Right lung (tissue), 5 donors: ENCODE data around the gene PNP. TPM values are rescaled to one million over a fixed set of nuclear protein-coding genes. Genes with fewer than 3 reads are reported as not detected.
A peak's percentile ranks its signal among the peaks of the same experiment; 100 is the strongest.
"Not testable (repeated sequence)": the region's sequence is repeated elsewhere in the genome, so short reads cannot be mapped to it uniquely, and the experiment has no call there.

Experiments
- DNase-seq, 2 donors: peaks; one replicate each; pipeline ENCODE4 v3.0.0-alpha.2; 2013
- polyA plus RNA-seq, 5 donors: library from polyadenylated mRNA; unstranded; fragments of 120-200 nt; gene quantifications; one replicate each; pipeline versions ENCODE4 v1.2.1 to v1.2.3, GENCODE V29; 2013; ENCODE audit warnings: inconsistent platforms in 1 of 5, low replicate concordance in 1 of 5; ENCODE audit not compliant: insufficient read length in 5 of 5, insufficient read depth in 1 of 5

The PNP gene
- polyA plus RNA-seq, 5 donors = 31.0 to 47.3 (median 36.0) TPM

DNA sequence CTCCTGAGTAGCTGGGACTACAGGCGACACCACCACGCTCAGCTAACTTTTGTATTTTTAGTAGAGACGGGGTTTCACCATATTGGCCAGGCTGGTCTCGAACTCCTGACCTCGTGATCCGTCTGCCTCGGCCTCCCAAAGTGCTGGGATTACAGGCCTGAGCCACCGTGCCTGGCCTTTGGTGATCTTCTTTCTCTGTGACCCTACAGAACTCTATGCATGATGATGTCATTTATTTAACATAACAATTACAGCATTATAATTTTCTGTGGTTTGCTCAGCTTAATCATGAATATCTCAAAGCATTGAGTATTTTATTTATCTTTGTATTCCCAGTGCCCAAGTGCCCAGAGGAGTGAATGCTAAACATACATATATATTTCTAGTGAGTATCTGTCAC is 16.4 kb upstream of the PNP start:
- not testable (repeated sequence) for DNase-seq

DNA sequence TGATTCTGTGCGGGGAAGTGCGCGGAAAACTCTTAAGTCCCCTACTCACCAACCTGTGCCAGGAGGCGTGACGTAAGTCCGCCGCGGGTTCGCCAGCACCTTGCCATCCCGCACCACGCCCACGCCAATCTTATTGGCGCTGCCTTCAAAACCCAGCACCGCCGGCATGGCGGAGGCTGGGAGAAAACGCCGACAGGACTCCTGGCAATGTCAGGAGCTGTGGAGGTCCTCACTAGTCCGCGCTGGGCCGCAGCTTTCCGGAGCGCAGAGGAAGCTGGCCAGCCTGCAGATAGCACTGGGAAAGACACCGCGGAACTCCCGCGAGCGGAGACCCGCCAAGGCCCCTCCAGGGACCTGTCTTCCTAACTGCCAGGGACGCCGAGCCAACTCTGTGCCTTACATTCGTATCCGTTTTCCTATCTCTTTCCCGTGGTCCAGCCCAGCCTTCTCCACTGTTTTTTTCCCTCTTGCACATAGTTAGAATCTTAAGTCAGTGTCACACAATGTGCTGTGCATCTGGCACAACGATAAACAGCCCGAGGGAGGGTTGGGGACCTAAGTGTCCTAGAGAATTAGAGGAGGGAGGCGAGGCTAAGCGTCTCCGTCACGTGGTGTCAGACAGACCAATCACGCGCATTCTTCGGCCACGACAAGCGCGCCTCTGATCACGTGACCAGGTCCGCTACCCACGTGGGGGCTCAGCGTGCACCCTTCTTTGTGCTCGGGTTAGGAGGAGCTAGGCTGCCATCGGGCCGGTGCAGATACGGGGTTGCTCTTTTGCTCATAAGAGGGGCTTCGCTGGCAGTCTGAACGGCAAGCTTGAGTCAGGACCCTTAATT is 14.5 kb upstream of the PNP start, which contains the start of the genes APEX1 and OSGEP:
TSS of gene APEX1 (plus strand) at position 711 of the 839 bp plus-strand sequence. CDS start 420 bp downstream, outside the sequence.
TSS of gene OSGEP (minus strand) at position 297 of the 839 bp plus-strand sequence. CDS start at position 168, 129 bp downstream.
- peak; percentile 98 to 99 for DNase-seq

DNA sequence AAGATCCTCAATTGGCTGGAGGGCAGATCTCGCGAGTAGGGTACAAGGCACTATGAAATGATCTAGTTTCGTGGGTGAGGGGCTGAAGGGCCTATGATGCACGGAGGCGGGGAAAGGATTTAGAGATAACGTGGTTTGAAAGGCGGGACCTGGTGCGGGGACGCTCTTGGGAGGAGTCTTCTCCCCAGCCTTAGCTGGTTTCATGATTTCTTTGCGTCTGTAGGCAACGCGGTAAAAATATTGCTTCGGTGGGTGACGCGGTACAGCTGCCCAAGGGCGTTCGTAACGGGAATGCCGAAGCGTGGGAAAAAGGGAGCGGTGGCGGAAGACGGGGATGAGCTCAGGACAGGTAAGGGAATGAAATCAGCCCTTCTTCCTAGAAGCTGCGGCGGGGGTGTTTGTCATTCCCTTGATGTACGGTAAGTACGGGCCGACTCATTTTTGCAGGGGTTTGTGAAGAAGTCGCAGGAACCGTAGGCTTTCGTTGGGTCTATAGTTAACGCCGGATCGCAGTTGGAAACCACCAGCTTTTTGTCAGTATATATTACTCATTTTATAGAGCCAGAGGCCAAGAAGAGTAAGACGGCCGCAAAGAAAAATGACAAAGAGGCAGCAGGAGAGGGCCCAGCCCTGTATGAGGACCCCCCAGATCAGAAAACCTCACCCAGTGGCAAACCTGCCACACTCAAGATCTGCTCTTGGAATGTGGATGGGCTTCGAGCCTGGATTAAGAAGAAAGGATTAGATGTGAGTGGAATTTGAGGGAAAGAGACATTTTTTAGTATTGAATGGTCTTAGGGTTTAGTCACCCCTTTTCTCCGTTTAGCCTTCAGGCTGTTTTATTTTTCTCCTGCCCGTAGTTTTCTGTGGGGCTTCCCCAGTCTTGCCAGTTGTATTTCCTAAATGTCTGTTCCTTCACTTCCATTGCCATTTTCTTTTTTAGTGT is 13.6 kb upstream of the PNP start:
- no peak for DNase-seq

DNA sequence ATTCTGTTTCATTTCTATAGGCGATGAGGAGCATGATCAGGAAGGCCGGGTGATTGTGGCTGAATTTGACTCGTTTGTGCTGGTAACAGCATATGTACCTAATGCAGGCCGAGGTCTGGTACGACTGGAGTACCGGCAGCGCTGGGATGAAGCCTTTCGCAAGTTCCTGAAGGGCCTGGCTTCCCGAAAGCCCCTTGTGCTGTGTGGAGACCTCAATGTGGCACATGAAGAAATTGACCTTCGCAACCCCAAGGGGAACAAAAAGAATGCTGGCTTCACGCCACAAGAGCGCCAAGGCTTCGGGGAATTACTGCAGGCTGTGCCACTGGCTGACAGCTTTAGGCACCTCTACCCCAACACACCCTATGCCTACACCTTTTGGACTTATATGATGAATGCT is 12.2 kb upstream of the PNP start:
- no peak for DNase-seq

DNA sequence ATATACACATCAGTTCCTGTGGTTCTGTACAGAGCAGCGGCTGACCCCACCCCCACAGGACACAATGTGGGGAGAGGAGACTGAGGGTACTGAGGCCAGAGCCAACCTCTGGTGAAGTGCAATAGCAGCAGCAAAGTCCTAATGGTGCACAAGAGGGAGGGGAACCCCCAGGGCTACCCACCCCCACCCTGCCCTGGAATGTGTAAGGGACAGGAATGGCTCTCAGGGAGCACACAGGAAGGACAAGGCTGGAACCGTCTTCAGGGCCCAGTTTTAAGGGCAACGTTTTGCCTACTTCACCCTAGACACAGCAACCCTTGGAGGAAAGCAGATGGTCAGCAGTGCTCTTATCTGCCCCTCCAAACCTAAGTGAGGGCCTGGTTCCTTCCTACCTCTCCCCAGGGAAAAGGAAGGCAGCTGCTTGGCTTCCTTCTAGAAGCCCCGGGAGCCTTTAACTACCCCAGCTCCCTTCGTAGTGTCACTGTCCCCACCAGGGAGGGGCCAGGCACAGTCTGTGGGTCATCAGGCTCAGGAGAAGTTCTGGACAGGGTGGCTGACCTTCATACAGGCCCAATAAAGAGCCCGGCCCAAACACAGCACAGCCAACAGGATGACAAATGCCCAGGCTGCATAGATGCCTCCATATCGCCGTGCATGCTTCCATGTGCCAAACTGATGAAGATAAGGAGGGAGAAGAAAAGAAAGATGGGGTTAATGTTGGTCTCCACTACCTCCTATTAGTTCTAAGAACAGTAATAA is 11.0 kb upstream of the PNP start:
- DNase-seq = no peak

DNA sequence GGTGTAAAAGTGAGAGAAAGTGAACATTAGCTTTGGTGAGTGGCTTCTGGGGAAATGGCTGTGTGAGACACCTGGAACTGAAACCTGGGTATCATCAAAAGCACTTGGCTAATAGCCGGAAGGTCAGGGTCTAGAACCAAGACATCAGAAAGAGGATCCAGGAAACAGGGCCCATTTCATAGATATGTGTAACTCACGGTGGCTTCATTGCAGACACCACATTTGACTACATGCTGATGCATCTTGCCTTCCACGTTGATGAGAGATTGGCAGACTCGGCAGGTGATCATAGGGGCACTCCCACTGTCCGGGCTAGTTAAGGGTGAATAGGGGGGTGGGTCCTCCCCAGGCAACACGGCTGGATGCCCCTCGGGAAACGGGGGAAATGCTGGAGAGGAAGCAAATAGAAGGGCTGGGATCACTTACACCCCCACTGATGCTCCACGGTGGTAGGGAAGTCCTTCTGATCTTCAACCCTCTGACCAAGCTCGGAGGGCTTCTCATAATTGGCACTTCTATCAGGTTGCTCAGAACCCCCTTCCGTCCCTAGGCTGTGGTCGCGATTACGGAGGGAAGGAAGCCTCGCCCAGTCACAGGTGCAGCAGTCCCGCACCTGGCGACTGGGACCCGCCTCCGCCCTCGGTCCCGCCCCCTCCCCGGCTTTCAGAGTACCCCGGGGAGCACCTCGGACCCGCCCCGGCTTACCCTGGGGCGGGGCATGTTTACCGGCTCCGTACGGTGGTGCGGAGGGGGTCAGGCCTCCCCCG is 8.6 kb upstream of the PNP start:
- no peak for DNase-seq

DNA sequence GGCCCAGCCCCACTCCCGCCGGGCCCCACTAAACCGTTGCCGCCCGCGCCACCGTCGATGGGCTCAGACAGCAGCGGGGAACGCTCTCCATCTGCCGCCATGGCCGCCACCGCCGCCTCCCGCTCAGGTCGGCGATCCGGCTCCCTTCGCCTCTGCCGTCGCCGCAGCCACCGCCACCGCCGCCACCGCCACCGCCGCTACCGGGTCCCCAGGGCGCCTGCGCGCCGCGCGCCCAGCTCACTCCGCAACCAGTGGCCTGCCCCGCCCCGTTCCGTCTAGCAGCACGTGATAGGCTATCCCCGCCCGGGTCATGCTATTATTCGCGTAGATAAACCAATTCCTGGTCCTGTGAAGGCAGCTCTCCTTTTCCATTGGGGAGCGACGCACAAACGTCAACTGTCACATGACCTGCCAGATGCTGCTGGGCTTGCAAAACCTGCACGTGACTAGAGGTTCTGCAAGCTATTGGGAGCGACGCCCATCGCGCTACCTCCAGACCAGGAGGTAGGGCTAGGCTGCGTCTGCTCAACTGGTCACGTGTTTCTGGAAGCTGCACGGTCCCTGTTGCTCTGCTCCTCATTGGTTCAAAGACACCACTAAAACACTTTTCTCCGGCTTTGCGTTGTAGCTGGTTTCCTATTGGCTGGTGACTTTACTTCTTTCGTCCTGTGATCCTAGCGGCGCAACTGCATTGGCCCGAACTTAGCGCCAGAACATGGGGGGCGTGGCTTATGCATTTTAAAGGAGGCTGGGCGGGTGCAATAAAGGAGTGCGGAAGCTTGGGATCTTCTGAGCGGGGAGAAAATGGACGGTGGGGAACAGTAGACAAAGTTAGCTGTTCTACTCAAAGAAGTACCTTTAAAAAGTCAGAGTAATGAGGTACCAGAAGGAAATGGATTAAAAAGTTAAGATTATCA is 7.7 kb upstream of the PNP start, which contains the start of gene PIP4P1:
TSS of gene PIP4P1 (minus strand) at position 210 of the 917 bp plus-strand sequence. CDS start at position 101, 109 bp downstream.
- peak; percentile 98 to 99 for DNase-seq

DNA sequence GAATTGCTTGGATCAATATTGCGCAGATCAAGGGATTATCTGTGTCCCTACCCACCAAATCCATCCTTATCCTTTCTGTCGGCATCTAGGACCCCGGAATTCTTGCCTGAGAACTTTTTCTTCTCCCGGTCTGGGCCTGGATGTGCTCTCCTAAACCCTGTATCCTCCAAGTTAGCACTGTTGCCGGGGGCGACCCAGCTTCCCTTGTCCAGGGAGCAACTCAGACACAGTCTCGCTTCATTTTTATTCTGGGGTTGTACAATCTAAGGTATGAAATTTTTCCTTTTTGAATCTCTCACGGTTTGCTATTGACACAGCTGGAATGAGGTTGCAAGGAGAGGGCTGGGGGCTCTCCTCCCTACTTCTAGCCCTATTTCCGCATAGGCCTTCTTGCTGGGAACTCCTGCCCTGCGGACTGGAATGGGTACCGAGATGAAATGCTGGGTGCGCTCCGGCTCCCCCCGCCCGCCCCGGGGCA is 403 bp upstream of the PNP start:
- DNase-seq = no peak

DNA sequence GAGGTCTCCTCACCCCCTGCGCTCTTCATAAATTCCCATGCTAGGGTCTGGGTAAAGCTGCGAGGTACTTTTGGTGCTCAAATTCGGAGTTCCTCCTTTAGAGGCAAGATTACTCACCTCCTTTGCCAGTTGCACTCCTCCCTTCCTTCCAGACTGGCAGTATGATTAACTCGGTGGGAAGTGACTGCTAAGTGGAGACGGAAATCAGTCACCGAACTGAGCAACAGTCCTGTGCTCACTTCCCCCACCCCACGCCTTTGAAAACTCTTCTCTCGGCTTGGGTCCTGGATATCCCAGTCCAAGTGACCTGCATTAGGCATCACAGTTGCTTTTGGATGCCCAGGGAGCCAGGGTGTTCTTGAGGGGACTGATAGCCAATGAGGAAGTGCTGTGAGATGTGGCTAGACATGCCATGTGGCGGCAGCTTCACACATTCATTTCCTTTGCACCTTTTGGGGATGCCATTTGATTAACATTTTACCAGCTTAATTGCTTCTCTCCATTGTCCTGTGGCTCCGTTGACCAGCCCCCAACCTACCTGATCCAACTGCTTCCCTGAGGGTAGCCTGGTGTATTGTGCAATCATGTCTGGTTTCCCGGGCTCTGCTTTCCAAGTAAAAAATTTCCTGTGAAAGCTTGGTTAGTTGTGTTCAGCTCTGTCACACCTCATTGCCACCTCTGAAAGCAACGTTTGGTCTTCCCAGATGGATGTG is 840 bp downstream of the PNP start:
- DNase-seq = peak in 1 of 2 donors; percentile 25

DNA sequence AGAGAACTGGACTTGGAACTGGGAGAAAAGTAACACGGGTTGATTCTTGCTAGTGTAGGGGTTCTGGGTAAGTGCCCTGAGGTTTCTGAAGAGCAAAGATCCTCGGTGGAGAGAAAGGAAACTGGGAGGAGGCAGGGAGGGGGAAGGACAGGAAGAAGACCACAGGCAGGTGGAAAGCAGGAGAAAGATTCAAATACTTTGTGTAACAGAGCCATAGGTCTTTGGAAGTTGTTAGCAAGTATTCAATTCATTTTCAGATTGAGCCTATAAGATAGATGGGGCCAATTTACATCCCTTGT is 1.3 kb downstream of the PNP start:
- no peak for DNase-seq

DNA sequence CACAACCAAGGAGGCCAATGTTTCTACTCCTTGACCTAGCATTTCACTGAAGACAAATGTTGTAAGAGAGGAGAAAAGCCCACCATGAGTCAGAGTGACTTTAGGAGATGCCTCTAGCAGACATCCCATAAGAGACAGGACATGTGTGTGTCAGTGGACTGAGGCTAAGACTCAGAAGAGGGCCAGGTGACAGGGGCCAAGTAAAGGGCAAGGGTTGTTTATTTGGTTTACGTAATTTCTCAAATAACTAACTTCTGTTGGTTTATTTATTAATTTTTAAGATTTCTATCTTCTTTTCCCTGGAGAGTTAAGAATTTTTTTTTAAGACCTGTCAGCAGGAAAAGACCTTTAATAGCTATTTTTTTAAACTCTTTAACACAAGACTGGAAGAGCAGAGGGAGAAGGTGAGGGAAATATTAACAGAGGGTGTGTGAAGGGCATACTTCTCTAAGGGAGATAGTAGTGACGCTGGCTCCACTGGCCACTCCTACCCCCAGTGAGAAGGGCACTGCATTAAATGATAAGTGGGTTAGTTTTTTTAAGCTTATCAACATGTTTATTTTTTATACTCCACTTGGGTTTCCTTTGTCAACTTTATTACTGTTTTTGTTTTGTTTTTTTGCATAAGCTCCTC is 3.4 kb downstream of the PNP start:
- no peak for DNase-seq

DNA sequence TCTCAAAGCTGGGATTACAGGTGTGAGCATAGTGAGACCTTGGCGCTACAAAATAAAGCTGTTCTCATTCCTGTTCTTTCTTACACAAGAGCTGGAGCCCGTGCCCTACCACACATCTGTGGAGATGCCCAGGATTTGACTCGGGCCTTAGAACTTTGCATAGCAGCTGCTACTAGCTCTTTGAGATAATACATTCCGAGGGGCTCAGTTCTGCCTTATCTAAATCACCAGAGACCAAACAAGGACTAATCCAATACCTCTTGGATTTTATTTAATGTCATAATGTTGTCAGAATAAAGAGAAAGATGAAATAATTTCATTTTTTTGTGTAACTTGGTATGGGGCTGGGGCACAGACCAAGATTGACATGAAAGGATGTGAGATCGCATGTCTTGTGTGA is 7.6 kb downstream of the PNP start:
- no peak for DNase-seq

DNA sequence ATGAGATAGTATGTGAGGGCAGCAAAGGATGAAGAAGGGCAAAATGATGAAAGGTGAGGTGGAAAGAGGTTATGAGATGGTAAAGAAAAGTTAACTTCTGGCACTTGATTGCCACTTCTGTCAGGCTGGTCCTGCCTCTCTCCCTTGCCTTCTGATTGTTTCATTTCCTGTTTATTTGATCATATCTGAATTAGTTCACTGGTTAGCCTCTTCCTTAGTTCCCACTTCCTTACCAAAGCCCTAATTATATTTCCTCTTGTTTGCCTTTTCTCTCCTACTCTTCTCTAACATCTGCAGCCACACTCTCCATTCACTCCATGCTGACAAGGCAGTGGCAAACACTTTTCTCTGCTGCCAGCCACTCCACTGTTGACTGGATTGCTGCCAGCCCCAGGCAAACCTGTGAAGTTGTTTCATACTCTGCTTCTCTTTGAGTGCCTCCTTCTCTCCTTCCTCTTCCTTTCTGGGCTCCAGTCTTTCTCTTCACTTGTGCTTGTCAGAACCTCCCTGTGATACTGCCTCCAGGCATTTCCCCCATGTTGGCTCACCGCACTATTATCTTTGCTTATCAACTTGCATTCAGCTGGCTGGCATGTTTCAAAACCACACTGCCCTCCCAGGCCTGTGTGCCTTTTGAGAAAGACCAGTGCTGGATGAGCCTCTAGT is 8.1 kb downstream of the PNP start:
- peak; percentile 34 to 39 for DNase-seq

DNA sequence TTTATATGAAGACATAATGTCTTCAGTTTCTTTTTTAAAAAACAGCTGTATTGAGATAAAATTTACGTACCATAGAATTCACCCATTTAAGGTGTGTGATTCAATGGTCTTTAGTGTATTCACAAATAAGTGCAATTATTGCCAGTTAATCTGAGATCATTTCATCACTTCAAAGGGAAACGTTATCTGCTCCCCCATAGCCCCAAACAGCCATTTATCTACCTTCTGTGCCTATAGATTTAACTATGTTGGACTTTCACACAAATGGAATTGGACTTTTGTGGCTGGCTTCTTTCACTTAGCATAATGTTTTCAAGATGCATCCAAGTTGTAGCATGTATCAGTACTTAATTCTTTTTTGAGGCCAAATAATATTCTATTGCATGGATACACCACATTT is 9.7 kb downstream of the PNP start:
- no peak for DNase-seq

DNA sequence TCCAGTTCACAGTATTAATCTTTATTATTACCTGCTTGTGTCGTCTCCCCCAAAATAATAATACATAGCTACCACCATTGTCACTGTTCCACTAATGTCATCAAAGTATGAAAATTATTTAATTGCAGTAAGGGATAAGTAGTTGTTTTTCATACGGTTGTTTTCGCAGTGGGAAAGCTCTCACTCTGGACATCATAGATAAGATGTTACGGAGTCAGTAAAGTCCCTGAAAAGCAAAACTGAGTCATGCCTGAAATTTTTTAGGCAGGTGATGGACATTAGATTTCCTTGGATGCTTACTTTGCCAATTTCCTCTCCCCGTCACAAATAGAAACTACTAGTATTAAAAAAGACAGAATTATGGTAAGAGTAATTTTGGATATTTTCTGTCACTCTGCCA is 13.2 kb downstream of the PNP start:
- no peak for DNase-seq

DNA sequence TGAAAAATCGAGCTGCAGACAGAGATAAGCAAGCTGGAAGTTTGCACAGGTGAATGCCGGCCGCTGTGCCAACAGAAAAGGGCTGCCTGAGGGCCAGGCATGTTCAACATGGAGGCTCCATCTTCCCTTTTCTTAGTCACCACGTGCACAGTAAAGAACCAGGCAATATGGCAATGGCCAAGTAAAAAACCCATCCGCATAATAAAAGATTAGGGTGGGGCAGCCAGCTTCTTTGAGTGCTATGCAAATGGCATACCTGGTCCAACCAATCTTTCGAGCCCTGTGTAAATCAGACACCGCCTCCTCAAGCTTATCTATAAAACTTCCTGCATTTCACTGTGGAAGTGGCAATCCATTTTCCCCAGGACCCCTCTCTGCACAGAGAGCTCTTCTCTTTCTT is 16.7 kb downstream of the PNP start:
- DNase-seq = no peak

DNA sequence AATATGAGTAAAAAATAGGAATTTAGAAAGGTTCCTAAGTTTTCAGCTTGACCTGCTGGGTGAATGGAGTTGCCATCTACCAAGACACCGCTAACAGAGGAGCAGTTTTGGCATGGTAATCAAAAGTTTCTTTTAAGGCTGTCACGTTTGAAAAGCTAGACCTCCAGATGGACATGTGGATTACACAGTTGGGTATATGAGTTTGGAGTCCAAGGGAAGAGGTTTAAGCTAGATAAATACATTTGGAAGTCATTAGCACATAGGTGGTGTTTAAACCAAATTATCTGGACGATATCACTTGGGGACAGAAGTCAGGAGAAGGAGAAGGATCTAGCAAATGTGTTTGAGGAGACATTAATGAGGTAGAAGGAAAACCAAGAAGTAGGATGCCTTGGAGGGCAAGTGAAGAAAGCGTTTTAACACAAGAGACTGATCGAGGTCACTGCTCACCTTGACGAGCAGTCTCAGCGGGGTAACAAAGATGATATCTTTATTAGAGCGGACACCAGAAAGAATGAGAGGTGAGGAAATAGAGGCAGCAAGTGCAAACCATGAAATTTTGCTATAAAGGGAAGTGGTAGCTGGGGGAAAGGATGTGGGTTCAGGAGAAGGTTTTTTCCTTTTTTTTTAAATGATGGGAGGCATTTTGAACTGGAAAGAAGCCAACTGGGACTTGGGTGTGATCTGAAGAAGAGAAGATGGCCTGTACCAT is 17.6 kb downstream of the PNP start:
- DNase-seq = no peak
